ENCODE results near the gene FUS. TPM values are rescaled to one million over a fixed set of nuclear protein-coding genes. Genes with fewer than 3 reads are reported as not detected.

The FUS gene
- total and polyA plus RNA-seq, 2 of the 13 experiments (the other 11 are each of a cell fraction or from before 2014, with no cell fraction given) = 68.1 to 168 TPM

- TF ChIP-seq ZNF576 (CRISPR knock-in tag; IDR thresholded peaks at IDR 0.05) (no peak), ELK4 (CRISPR knock-in tag; IDR thresholded peaks at IDR 0.05; ENCODE audit: borderline replicate concordance) (no peak), CC2D1A (CRISPR knock-in tag; IDR thresholded peaks at IDR 0.05) (no peak), MTF2 (CRISPR knock-in tag; IDR thresholded peaks at IDR 0.05; ENCODE audit: borderline replicate concordance) (no peak), HINFP (CRISPR knock-in tag; IDR thresholded peaks at IDR 0.05; ENCODE audit: low read depth) (no peak), NCOR1 (IDR thresholded peaks at IDR 0.05; ENCODE audit: borderline replicate concordance, low read length) (no peak), SOX5 (CRISPR knock-in tag; IDR thresholded peaks at IDR 0.05; ENCODE audit: borderline replicate concordance) (peak; percentile 67; the same call in 1 of the 2 replicates), ZHX1 (CRISPR knock-in tag; IDR thresholded peaks at IDR 0.05; ENCODE audit: low read depth) (no peak), ZNF549 (CRISPR knock-in tag; IDR thresholded peaks at IDR 0.05) (no peak), FOXO4 (CRISPR knock-in tag; conservative IDR thresholded peaks at IDR 0.05) (no peak), POLR2AphosphoS5 (IDR thresholded peaks at IDR 0.05; ENCODE audit: low read depth, low read length) (no peak), ZNF101 (CRISPR knock-in tag; IDR thresholded peaks at IDR 0.05; ENCODE audit: borderline replicate concordance, low read depth) (no peak), TCF12 (IDR thresholded peaks at IDR 0.05) (no peak), TCF12 (CRISPR knock-in tag; IDR thresholded peaks at IDR 0.05) (no peak), ZNF253 (CRISPR knock-in tag; IDR thresholded peaks at IDR 0.05; ENCODE audit: borderline replicate concordance) (no peak), THRA (CRISPR knock-in tag; IDR thresholded peaks at IDR 0.05; ENCODE audit: borderline replicate concordance) (peak; percentile 56), ZBTB49 (CRISPR knock-in tag; IDR thresholded peaks at IDR 0.05; ENCODE audit: borderline replicate concordance) (no peak), MYC (CRISPR knock-in tag; IDR thresholded peaks at IDR 0.05; ENCODE audit: borderline replicate concordance) (peak; percentile 49; the same call in 1 of the 2 replicates), ZBTB1 (CRISPR knock-in tag; IDR thresholded peaks at IDR 0.05; ENCODE audit: borderline replicate concordance) (no peak)
Observed at GRCh38 chr16:31206776-31207175, 26.8 kb downstream of the FUS start (continued).

Data from HepG2 (cell line).